ENCODE data around the gene LUC7L.
"Not testable (repeated sequence)": the region's sequence is repeated elsewhere in the genome, so short reads cannot be mapped to it uniquely, and the experiment has no call there.

The LUC7L gene

GRCh38 chr16:263182-263774 is 34.0 kb upstream of the LUC7L start:
- DNase-seq, result no peak

- no peak for DNase-seq
Measured at GRCh38 chr16:262121-262745, 33.0 kb upstream of the LUC7L start.

- DNase-seq, result no peak
Measured at GRCh38 chr16:261031-261691, 31.9 kb upstream of the LUC7L start.

- DNase-seq, result no peak
Measured at GRCh38 chr16:260326-260725, 31.1 kb upstream of the LUC7L start.

GRCh38 chr16:259814-260253 is 30.6 kb upstream of the LUC7L start:
- DNase-seq, result no peak

GRCh38 chr16:259226-259625 is 30.0 kb upstream of the LUC7L start:
- no peak for DNase-seq

- not testable (repeated sequence) for DNase-seq
Measured at GRCh38 chr16:258091-258490, 28.8 kb upstream of the LUC7L start.

- no peak for DNase-seq
Measured at GRCh38 chr16:255183-255582, 25.9 kb upstream of the LUC7L start.

GRCh38 chr16:254461-254860 is 25.2 kb upstream of the LUC7L start:
- no peak for DNase-seq

GRCh38 chr16:253833-254232 is 24.6 kb upstream of the LUC7L start:
- DNase-seq, result no peak

GRCh38 chr16:252366-253337 is 23.4 kb upstream of the LUC7L start:
- peak; percentile 28 for DNase-seq

- DNase-seq, result no peak
Measured at GRCh38 chr16:249431-249830, 20.2 kb upstream of the LUC7L start.

GRCh38 chr16:247027-247426 is 17.8 kb upstream of the LUC7L start:
- DNase-seq, result no peak

- no peak for DNase-seq
Measured at GRCh38 chr16:245105-245504, 15.9 kb upstream of the LUC7L start.

- DNase-seq, result no peak
Measured at GRCh38 chr16:243348-243747, 14.1 kb upstream of the LUC7L start.

- no peak for DNase-seq
Measured at GRCh38 chr16:242281-242680, 13.0 kb upstream of the LUC7L start.

- no peak for DNase-seq
Measured at GRCh38 chr16:240559-240958, 11.3 kb upstream of the LUC7L start.

- DNase-seq, result no peak
Measured at GRCh38 chr16:239948-240277, 10.7 kb upstream of the LUC7L start.

- DNase-seq, result peak; percentile 95
Measured at GRCh38 chr16:234468-235305, 5.4 kb upstream of the LUC7L start, which contains the start of gene FAM234A. Gene FAM234A, plus strand, starts transcription at chr16:234821. Its CDS starts 19,593 bp downstream, at chr16:254414.

- DNase-seq, result no peak
Measured at GRCh38 chr16:230949-231348, 1.7 kb upstream of the LUC7L start.

GRCh38 chr16:230351-230750 is 1.1 kb upstream of the LUC7L start:
- DNase-seq, result not testable (repeated sequence)

GRCh38 chr16:229731-230281 is 557 bp upstream of the LUC7L start:
- DNase-seq, result no peak
